WTC11 (cell line): Measurements from ENCODE around the gene PPM1K. TPM values are rescaled to one million over a fixed set of nuclear protein-coding genes. Genes with fewer than 3 reads are reported as not detected.

Experiments used
- ATAC-seq: fragments of 200-7000 bp; cut with Tn5 transposase; 2 replicates; pipeline ENCODE4 v1.10.0; 2021; ENCODE audit warnings: mild to moderate bottlenecking, moderate library complexity
- CTCF ChIA-PET: fragments of 300-600 bp; sonication (Branson Sonifier 250); formaldehyde crosslinking; loops from one replicate; lab custom pipeline; 2021; ENCODE audit warnings: antibody characterized with exemption; lab: Charles Lee
- POLR2A ChIA-PET: fragments of 350-600 bp; sonication (Branson Sonifier 250); formaldehyde crosslinking; loops from one replicate; lab custom pipeline; 2021; ENCODE audit warnings: antibody characterized with exemption; lab: Charles Lee
- DNase-seq: peaks from one replicate; pipeline ENCODE4 v3.0.0; 2021; ENCODE audit warnings: low spot score
- H3K27ac Mint-ChIP-seq: 2 replicates; pipeline ENCODE4 v1.8.0; 2021; ENCODE audit warnings: mixed read lengths
- H3K27me3 Mint-ChIP-seq: 2 replicates; pipeline ENCODE4 v1.8.0; 2021; ENCODE audit warnings: low read depth, mild to moderate bottlenecking, moderate library complexity, mixed read lengths
- H3K36me3 Mint-ChIP-seq: 2 replicates; pipeline ENCODE4 v1.8.0; 2021; ENCODE audit warnings: mixed read lengths
- H3K4me1 Mint-ChIP-seq: 2 replicates; pipeline ENCODE4 v1.8.0; 2022; ENCODE audit warnings: mixed read lengths
- H3K4me3 Mint-ChIP-seq: 2 replicates; pipeline ENCODE4 v1.8.0; 2021; ENCODE audit warnings: mild to moderate bottlenecking, moderate library complexity, mixed read lengths
- H3K9me3 Mint-ChIP-seq: 2 replicates; pipeline ENCODE4 v1.8.0; 2021; ENCODE audit warnings: mixed read lengths
- ATF6 ChIP-seq: sonication (generic); formaldehyde crosslinking; IDR thresholded peaks from 2 replicates; pipeline ENCODE4 v1.8.1; 2023; ENCODE audit warnings: mild to moderate bottlenecking, missing genetic modification reagents
- CREB1 ChIP-seq: sonication (generic); formaldehyde crosslinking; IDR thresholded peaks from 2 replicates; pipeline ENCODE4 v1.8.0; 2023; ENCODE audit warnings: mild to moderate bottlenecking, missing genetic modification reagents
- CTCF ChIP-seq: fragments of 200-600 bp; IDR thresholded peaks from 2 replicates; pipeline ENCODE4 v1.8.0; 2022; ENCODE audit warnings: antibody characterized with exemption
- E2F5 ChIP-seq: sonication (generic); formaldehyde crosslinking; IDR thresholded peaks from 2 replicates; pipeline ENCODE4 v1.8.1; 2022; ENCODE audit warnings: mild to moderate bottlenecking, moderate library complexity, missing genetic modification reagents
- FOXJ3 ChIP-seq: sonication (generic); formaldehyde crosslinking; IDR thresholded peaks from 2 replicates; pipeline ENCODE4 v1.9.0; 2021; ENCODE audit warnings: missing genetic modification reagents, mild to moderate bottlenecking, borderline replicate concordance
- FOXP1 ChIP-seq: sonication (generic); formaldehyde crosslinking; IDR thresholded peaks from 2 replicates; pipeline ENCODE4 v1.8.0; 2022; ENCODE audit warnings: missing genetic modification reagents, mild to moderate bottlenecking, moderate library complexity, borderline replicate concordance
- FOXP4 ChIP-seq: sonication (generic); formaldehyde crosslinking; IDR thresholded peaks from 2 replicates; pipeline ENCODE4 v1.8.0; 2022; ENCODE audit warnings: mild to moderate bottlenecking, missing genetic modification reagents
- HMGXB4 ChIP-seq: sonication (generic); formaldehyde crosslinking; IDR thresholded peaks from 2 replicates; pipeline ENCODE4 v1.8.1; 2023; ENCODE audit warnings: mild to moderate bottlenecking, moderate library complexity, missing genetic modification reagents
- IRF1 ChIP-seq: sonication (generic); formaldehyde crosslinking; IDR thresholded peaks from 2 replicates; pipeline ENCODE4 v1.8.0; 2023; ENCODE audit warnings: missing genetic modification reagents
- IRF2 ChIP-seq: sonication (generic); formaldehyde crosslinking; IDR thresholded peaks from 2 replicates; pipeline ENCODE4 v1.8.0; 2022; ENCODE audit warnings: low read depth, missing genetic modification reagents, borderline replicate concordance
- MYBL2 ChIP-seq: sonication (generic); formaldehyde crosslinking; IDR thresholded peaks from 2 replicates; pipeline ENCODE4 v1.8.1; 2023; ENCODE audit warnings: mild to moderate bottlenecking, moderate library complexity, missing genetic modification reagents
- NFATC4 ChIP-seq: fragments of 250-450 bp; sonication (Bioruptor Pico); IDR thresholded peaks from 2 replicates; pipeline ENCODE4 v1.9.0; 2021; ENCODE audit warnings: mild to moderate bottlenecking
- NR3C1 ChIP-seq: sonication (generic); formaldehyde crosslinking; conservative IDR thresholded peaks from 2 replicates; pipeline ENCODE4 v1.8.1; 2023; ENCODE audit warnings: low read depth, mild to moderate bottlenecking, missing genetic modification reagents
- PRDM15 ChIP-seq: sonication (generic); formaldehyde crosslinking; IDR thresholded peaks from 2 replicates; pipeline ENCODE4 v1.8.0; 2022; ENCODE audit warnings: missing genetic modification reagents
- RORB ChIP-seq: fragments of 250-450 bp; sonication (Bioruptor Pico); IDR thresholded peaks from 2 replicates; pipeline ENCODE4 v1.9.0; 2021; ENCODE audit warnings: mild to moderate bottlenecking
- SMAD3 ChIP-seq: sonication (generic); formaldehyde crosslinking; IDR thresholded peaks from 2 replicates; pipeline ENCODE4 v1.8.0; 2022; ENCODE audit warnings: missing genetic modification reagents, mild to moderate bottlenecking, borderline replicate concordance
- SOX15 ChIP-seq: fragments of 250-450 bp; sonication (Bioruptor Pico); IDR thresholded peaks from 2 replicates; pipeline ENCODE4 v1.9.0; 2021; ENCODE audit warnings: mild to moderate bottlenecking
- TP53 ChIP-seq: sonication (generic); formaldehyde crosslinking; IDR thresholded peaks from 2 replicates; pipeline ENCODE4 v1.8.1; 2023; ENCODE audit warnings: mild to moderate bottlenecking, missing genetic modification reagents
- USF1 ChIP-seq: sonication (generic); formaldehyde crosslinking; IDR thresholded peaks from 2 replicates; pipeline ENCODE4 v1.8.0; 2022; ENCODE audit warnings: mild to moderate bottlenecking, missing genetic modification reagents
- ZNF281 ChIP-seq: sonication (generic); formaldehyde crosslinking; IDR thresholded peaks from 2 replicates; pipeline ENCODE4 v1.8.0; 2023; ENCODE audit warnings: mild to moderate bottlenecking, missing genetic modification reagents
- ZNF423 ChIP-seq: fragments of 250-450 bp; sonication (Bioruptor Pico); IDR thresholded peaks from 2 replicates; pipeline ENCODE4 v2.1.2; 2022; ENCODE audit warnings: mild to moderate bottlenecking, moderate library complexity
- total RNA-seq: library from RNA; stranded (reverse); gene quantifications from 3 replicates; pipeline ENCODE4 v1.2.3, GENCODE V29; 2021

PPM1K gene
- total RNA-seq, 1 experiment from 2014 or later, result 17.0 TPM

- TF ChIP-seq SMAD3 (no peak), ATF6 (CRISPR knock-in tag) (no peak), NFATC4 (no peak), TP53 (CRISPR knock-in tag) (no peak), SOX15 (CRISPR knock-in tag) (no peak), E2F5 (CRISPR knock-in tag) (no peak), IRF2 (CRISPR knock-in tag) (no peak), CTCF (no peak)
Observed at GRCh38 chr4:88291003-88291402, 6.6 kb upstream of the PPM1K start (continued).

- Mint-ChIP-seq H3K9me3 (no peaks in the 10 kb centered on the region), H3K27ac (no peak overlapping the region), H3K27me3 (peaks cover 30% of the 10 kb centered on the region), H3K4me1 (peaks cover 19% of the 10 kb centered on the region), H3K36me3 (no peaks in the 10 kb centered on the region), H3K4me3 (no peak overlapping the region)
- ATAC-seq, result no peak
- CTCF ChIA-PET, result interaction anchor here (1.5 kb wide), 1 partner anchor 170 kb away, joined by 3 read pairs; the partner anchor contains the start of gene HERC5
- POLR2A ChIA-PET, result no interaction called here
- no peak for DNase-seq
- TF ChIP-seq FOXP1 (no peak), PRDM15 (CRISPR knock-in tag) (no peak), RORB (CRISPR knock-in tag) (no peak), ZNF281 (CRISPR knock-in tag) (no peak), USF1 (CRISPR knock-in tag) (no peak), NR3C1 (CRISPR knock-in tag) (no peak), HMGXB4 (CRISPR knock-in tag) (no peak), CREB1 (no peak), FOXP4 (CRISPR knock-in tag) (no peak), ZNF423 (CRISPR knock-in tag) (no peak), IRF1 (CRISPR knock-in tag) (no peak), FOXJ3 (no peak), MYBL2 (no peak)
Observed at GRCh38 chr4:88286897-88287296, 2.5 kb upstream of the PPM1K start.
